ENCODE data around the gene LIN28B. TPM values are rescaled to one million over a fixed set of nuclear protein-coding genes. Genes with fewer than 3 reads are reported as not detected.

LIN28B gene
- total and polyA plus RNA-seq, 2 donors (not counting 1 experiment from before 2014, with no cell fraction given): not detected

DNA sequence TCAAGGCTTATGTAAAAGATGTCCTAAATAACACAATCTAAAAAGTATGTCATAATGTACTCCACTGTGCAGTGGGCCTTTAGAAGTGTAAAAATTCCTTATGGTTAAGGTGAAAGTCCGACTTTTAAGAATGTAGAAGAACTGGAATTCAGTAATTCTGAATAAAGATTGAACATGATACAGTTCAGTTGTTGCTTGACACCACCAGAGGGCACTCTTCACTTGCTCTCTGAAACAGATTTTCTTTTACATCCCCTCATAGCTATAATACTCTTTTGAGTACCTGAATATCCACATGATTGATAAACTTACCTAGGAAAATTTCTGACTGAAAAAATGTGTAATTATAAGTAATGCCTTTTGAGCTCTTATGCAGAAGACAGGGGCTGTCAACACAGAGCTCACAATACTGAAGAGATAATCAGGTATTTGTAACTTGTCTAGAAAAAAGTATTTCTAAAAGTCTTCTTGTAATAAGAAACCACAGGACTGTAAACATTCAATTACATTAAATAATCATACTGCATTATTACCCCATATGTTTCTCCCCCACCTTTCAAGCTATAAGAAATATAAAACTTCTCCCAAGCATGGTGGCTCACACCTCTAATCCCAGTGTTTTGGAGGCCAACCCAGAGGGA, 130.8 kb downstream of the LIN28B start:
- no peaks in the 10 kb centered on the region for H4K20me1 ChIP-seq (ENCODE audit: control insufficient read depth, extremely low read depth, insufficient read depth, low read length)
- no peaks in the 10 kb centered on the region for H3K79me2 ChIP-seq (ENCODE audit: control insufficient read depth, insufficient read depth, low read length)
- H3K4me2 ChIP-seq (ENCODE audit: extremely low read depth, insufficient read depth, low read length): no peak overlapping the region
- no peak overlapping the region for H3K9ac ChIP-seq (ENCODE audit: insufficient read depth, low read length)
- H3K27me3 ChIP-seq (ENCODE audit: control insufficient read depth, insufficient read depth, low read length): no peaks in the 10 kb centered on the region
- H3K4me3 ChIP-seq (replicated peaks in 1 of 4; ENCODE audit: control extremely low read depth in 1 of 4, insufficient read depth in 1 of 4, low read depth in 3 of 4, low read length in 4 of 4): no peak overlapping the region
- no peak for TF ChIP-seq EZH2 (IDR thresholded peaks at IDR 0.05; ENCODE audit: low read length, missing control alignments)
- TF ChIP-seq, protein P1, sequence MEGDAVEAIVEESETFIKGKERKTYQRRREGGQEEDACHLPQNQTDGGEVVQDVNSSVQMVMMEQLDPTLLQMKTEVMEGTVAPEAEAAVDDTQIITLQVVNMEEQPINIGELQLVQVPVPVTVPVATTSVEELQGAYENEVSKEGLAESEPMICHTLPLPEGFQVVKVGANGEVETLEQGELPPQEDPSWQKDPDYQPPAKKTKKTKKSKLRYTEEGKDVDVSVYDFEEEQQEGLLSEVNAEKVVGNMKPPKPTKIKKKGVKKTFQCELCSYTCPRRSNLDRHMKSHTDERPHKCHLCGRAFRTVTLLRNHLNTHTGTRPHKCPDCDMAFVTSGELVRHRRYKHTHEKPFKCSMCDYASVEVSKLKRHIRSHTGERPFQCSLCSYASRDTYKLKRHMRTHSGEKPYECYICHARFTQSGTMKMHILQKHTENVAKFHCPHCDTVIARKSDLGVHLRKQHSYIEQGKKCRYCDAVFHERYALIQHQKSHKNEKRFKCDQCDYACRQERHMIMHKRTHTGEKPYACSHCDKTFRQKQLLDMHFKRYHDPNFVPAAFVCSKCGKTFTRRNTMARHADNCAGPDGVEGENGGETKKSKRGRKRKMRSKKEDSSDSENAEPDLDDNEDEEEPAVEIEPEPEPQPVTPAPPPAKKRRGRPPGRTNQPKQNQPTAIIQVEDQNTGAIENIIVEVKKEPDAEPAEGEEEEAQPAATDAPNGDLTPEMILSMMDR (conservative IDR thresholded peaks at IDR 0.05 in 1 of 2, IDR thresholded peaks at IDR 0.05 in 1 of 2; ENCODE audit: low read depth in 1 of 2, low read length in 2 of 2): peak; percentile 77 to 80
- no peak overlapping the region for H3K27ac ChIP-seq (ENCODE audit: insufficient read depth, low read length)
- H2AFZ ChIP-seq (ENCODE audit: low read length): no peak overlapping the region
- no peaks in the 10 kb centered on the region for H3K36me3 ChIP-seq (ENCODE audit: control insufficient read depth, insufficient read depth, low read length)
- H3K9me3 ChIP-seq (ENCODE audit: control insufficient read depth, insufficient read depth, low read depth, low read length): no peaks in the 10 kb centered on the region
- no peaks in the 10 kb centered on the region for H3K4me1 ChIP-seq (ENCODE audit: control insufficient read depth, extremely low read depth, insufficient read depth, low read length)
- DNase-seq (ENCODE audit: low read depth in 2 of 2): peak; percentile 53 to 79

DNA sequence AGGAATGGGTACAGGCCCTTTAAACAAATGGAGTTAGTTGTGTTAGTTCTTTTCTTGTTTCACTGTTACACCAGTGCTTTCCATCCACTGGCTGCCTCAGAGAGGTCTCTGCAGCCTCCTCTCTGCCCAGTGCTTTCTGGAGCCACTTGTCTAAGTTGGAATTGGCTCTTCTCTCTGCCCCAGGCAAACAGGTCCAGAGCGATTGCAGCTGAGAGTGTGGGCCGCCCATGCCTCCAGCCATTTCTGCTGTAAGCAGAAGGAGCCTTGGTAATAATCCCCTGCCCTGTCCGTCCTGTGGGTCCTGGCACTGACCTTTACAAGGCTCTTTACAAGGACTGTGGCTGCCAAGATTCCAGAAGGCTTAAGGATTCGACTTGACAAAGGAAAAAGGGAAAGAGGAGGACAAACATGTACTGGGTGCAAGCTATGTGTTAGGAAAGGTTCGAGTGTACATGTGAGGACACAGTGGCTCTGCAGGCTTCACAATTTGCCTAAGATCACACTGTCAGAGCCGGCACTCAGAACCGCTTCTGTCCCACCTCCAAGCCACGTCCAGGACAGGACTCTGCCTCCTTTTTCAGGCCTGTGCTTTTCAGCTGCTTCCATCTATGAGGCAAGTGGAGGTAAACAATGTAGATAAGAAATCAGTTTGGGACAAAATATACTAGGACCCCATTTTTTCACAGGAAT, 134.4 kb downstream of the LIN28B start:
- H4K20me1 ChIP-seq (ENCODE audit: control insufficient read depth, extremely low read depth, insufficient read depth, low read length): no peaks in the 10 kb centered on the region
- no peak overlapping the region for H2AFZ ChIP-seq (ENCODE audit: low read length)
- no peak overlapping the region for H3K9ac ChIP-seq (ENCODE audit: insufficient read depth, low read length)
- H3K9me3 ChIP-seq (ENCODE audit: control insufficient read depth, insufficient read depth, low read depth, low read length): no peaks in the 10 kb centered on the region
- TF ChIP-seq, protein P1 (conservative IDR thresholded peaks at IDR 0.05 in 1 of 2, IDR thresholded peaks at IDR 0.05 in 1 of 2; ENCODE audit: low read depth in 1 of 2, low read length in 2 of 2): no peak
- TF ChIP-seq EZH2 (IDR thresholded peaks at IDR 0.05; ENCODE audit: low read length, missing control alignments): no peak
- H3K79me2 ChIP-seq (ENCODE audit: control insufficient read depth, insufficient read depth, low read length): no peaks in the 10 kb centered on the region
- H3K36me3 ChIP-seq (ENCODE audit: control insufficient read depth, insufficient read depth, low read length): no peaks in the 10 kb centered on the region
- H3K27ac ChIP-seq (ENCODE audit: insufficient read depth, low read length): no peak overlapping the region
- H3K27me3 ChIP-seq (ENCODE audit: control insufficient read depth, insufficient read depth, low read length): no peaks in the 10 kb centered on the region
- DNase-seq (ENCODE audit: low read depth in 2 of 2): no peak
- H3K4me2 ChIP-seq (ENCODE audit: extremely low read depth, insufficient read depth, low read length): no peak overlapping the region
- H3K4me3 ChIP-seq (replicated peaks in 1 of 4; ENCODE audit: control extremely low read depth in 1 of 4, insufficient read depth in 1 of 4, low read depth in 3 of 4, low read length in 4 of 4): no peak overlapping the region
- no peaks in the 10 kb centered on the region for H3K4me1 ChIP-seq (ENCODE audit: control insufficient read depth, extremely low read depth, insufficient read depth, low read length)

DNA sequence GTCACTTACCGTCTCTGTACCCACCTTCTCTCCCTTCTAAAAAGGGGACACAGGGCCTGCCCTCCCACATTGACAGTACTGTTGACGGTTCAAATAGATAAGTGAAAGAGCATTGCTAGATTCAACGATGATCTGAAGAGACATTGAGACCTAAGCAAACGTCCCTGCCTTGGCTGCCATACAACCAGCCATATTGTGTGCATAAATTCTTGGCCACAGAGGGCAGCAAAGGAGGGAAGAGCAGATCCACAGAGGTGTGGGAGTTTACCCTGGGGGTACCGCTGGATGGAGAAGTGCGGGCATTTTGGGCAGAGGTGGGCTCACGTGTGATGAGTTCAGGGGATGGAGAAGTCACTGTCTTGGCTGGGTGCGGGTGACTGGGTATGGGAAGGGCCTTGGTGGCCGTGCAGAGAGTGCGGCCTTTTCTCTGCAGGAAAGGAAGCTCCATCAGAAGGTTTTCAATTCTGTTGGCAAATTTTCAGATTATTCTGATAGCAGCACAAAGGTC, 137.3 kb downstream of the LIN28B start:
- TF ChIP-seq EZH2 (IDR thresholded peaks at IDR 0.05; ENCODE audit: low read length, missing control alignments): no peak
- TF ChIP-seq, protein P1 (conservative IDR thresholded peaks at IDR 0.05 in 1 of 2, IDR thresholded peaks at IDR 0.05 in 1 of 2; ENCODE audit: low read depth in 1 of 2, low read length in 2 of 2): no peak
- Histone ChIP-seq H3K9ac (ENCODE audit: insufficient read depth, low read length) (no peak overlapping the region), H4K20me1 (ENCODE audit: control insufficient read depth, extremely low read depth, insufficient read depth, low read length) (no peaks in the 10 kb centered on the region), H3K4me1 (ENCODE audit: control insufficient read depth, extremely low read depth, insufficient read depth, low read length) (no peaks in the 10 kb centered on the region), H3K36me3 (ENCODE audit: control insufficient read depth, insufficient read depth, low read length) (no peaks in the 10 kb centered on the region), H3K27me3 (ENCODE audit: control insufficient read depth, insufficient read depth, low read length) (no peaks in the 10 kb centered on the region), H3K27ac (ENCODE audit: insufficient read depth, low read length) (no peak overlapping the region), H3K4me2 (ENCODE audit: extremely low read depth, insufficient read depth, low read length) (no peak overlapping the region), H3K79me2 (ENCODE audit: control insufficient read depth, insufficient read depth, low read length) (no peaks in the 10 kb centered on the region), H2AFZ (ENCODE audit: low read length) (no peak overlapping the region), H3K9me3 (ENCODE audit: control insufficient read depth, insufficient read depth, low read depth, low read length) (no peaks in the 10 kb centered on the region), H3K4me3 (replicated peaks in 1 of 4; ENCODE audit: control extremely low read depth in 1 of 4, insufficient read depth in 1 of 4, low read depth in 3 of 4, low read length in 4 of 4) (no peak overlapping the region)
- no peak for DNase-seq (ENCODE audit: low read depth in 2 of 2)
